Subcutaneous adipose tissue (tissue), 4 donors: ENCODE measurements around the gene C12orf75. TPM values are rescaled to one million over a fixed set of nuclear protein-coding genes. Genes with fewer than 3 reads are reported as not detected.

Source experiments
- total RNA-seq, 4 donors: library from RNA; depleted of rRNA; stranded (reverse); fragments of >200 nt; gene quantifications; one replicate each; pipeline ENCODE4 v1.1.0, GENCODE V29; 2016
- TF ChIP-seq, protein P1 (sequence below): fragments of 450-650 bp; IDR thresholded peaks from one replicate; pipeline ENCODE4 v1.5.1; 2016; ENCODE audit warnings: low read depth, mild to moderate bottlenecking, control low read depth, antibody characterized with exemption, moderate library complexity

The C12orf75 gene
- total RNA-seq, 4 donors from 2014 or later, result 2.4 to 6.8 (median 3.3) TPM

- TF ChIP-seq, protein P1, sequence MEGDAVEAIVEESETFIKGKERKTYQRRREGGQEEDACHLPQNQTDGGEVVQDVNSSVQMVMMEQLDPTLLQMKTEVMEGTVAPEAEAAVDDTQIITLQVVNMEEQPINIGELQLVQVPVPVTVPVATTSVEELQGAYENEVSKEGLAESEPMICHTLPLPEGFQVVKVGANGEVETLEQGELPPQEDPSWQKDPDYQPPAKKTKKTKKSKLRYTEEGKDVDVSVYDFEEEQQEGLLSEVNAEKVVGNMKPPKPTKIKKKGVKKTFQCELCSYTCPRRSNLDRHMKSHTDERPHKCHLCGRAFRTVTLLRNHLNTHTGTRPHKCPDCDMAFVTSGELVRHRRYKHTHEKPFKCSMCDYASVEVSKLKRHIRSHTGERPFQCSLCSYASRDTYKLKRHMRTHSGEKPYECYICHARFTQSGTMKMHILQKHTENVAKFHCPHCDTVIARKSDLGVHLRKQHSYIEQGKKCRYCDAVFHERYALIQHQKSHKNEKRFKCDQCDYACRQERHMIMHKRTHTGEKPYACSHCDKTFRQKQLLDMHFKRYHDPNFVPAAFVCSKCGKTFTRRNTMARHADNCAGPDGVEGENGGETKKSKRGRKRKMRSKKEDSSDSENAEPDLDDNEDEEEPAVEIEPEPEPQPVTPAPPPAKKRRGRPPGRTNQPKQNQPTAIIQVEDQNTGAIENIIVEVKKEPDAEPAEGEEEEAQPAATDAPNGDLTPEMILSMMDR, result no peak
Observed at GRCh38 chr12:105406497-105406896, 76.0 kb downstream of the C12orf75 start.

GRCh38 chr12:105409279-105409678 is 78.8 kb downstream of the C12orf75 start:
- TF ChIP-seq, protein P1, result no peak

- TF ChIP-seq, protein P1, result no peak
Observed at GRCh38 chr12:105409801-105410471, 79.4 kb downstream of the C12orf75 start.

- TF ChIP-seq, protein P1, result no peak
Observed at GRCh38 chr12:105413911-105414487, 83.5 kb downstream of the C12orf75 start.

GRCh38 chr12:105417732-105418131 is 87.2 kb downstream of the C12orf75 start:
- TF ChIP-seq, protein P1, result no peak

DNA sequence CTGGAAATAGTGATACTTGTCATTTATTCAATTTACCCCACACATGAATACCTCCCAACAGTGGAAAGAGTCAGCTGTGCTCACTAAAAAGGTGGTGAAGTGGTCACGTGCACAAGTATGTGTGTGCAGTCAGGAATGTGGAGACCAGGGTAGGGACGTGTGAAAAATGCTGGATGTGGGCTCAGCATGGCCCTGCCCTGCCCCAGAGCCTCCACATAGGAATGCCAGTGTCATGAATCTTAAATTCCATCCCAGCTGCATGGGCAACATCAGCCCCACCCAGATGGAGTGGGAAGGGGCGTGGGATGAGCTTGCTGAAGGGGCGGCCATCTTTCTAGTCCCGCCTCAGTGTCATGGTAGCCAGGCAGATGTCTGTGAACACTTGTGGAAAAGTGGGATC is 87.7 kb downstream of the C12orf75 start:
- TF ChIP-seq, protein P1, result no peak

DNA sequence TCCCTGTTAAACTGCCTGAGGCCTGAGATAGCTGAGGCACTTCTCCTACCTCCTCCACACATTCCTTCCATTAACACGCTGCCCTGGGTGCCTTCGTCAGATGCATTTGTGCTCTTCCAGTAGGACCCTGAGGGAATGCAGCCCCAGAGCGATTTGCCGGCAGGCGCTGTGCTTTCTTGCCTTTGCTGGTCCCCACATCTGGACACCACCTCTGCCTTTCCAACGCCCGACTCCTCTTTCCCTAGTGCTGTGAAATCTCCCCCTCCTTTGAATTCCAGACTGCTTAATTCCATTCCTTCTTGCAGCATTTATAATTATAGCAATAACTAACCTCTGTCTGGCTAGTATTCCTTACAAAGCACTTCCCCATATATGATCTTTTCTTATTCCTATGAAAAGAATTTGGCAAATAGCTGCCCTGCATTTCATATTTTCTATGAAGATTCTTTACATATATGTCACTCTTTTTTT is 88.4 kb downstream of the C12orf75 start:
- TF ChIP-seq, protein P1, result no peak
